HCT116 (cell line): ENCODE data around the gene NUS1. TPM values are rescaled to one million over a fixed set of nuclear protein-coding genes. Genes with fewer than 3 reads are reported as not detected.

Experiments used
- ATAC-seq: fragments of 200-7000 bp; cut with Tn5 transposase; 2 replicates; pipeline ENCODE4 v1.9.1; 2020; ENCODE audit warnings: mild to moderate bottlenecking, moderate library complexity
- BruUV-seq: library from RNA; stranded (reverse); fragments of 400-500 nt; replicated peaks from 2 replicates; lab custom pipeline; 2021; lab: Mats Ljungman, UMichigan
- CTCF ChIA-PET: fragments of 300-600 bp; sonication (Branson Sonifier 250); formaldehyde crosslinking; loops from one replicate; lab custom pipeline; 2021; ENCODE audit warnings: antibody characterized with exemption; lab: Charles Lee
- POLR2A ChIA-PET: fragments of 300-600, 350-600 bp; sonication (Branson Sonifier 250); formaldehyde crosslinking; loops from one replicate; lab custom pipeline; 2021; ENCODE audit warnings: antibody characterized with exemption; lab: Charles Lee
- RAD21 ChIA-PET, 2 experiments: fragments of 300-600 bp; sonication (Branson Sonifier 250); formaldehyde crosslinking; loops; one replicate each; lab custom pipeline; 2023; ENCODE audit warnings: low total read pairs in 2 of 2; ENCODE audit not compliant: uncharacterized antibody in 2 of 2, unreplicated experiment in 2 of 2, low non-redundant PET in 1 of 2; lab: Charles Lee
- DNase-seq: peaks from one replicate; pipeline ENCODE4 v3.0.0-alpha.2; 2010; ENCODE audit warnings: low read depth, low spot score
- H2AFZ ChIP-seq: fragments of 200-600 bp; shearing (Covaris generic), sonication (generic); 2 replicates; pipeline ENCODE4 v1.6.1; 2017; ENCODE audit warnings: low read depth, mixed run types, mixed read lengths, antibody characterized with exemption, low read length; ENCODE audit not compliant: poor library complexity, severe bottlenecking
- H3K27ac ChIP-seq: 2 replicates; pipeline ENCODE4 v1.5.1; 2012; ENCODE audit warnings: low read depth, low read length
- H3K27me3 ChIP-seq: fragments of 200-600 bp; sonication (generic); 2 replicates; pipeline ENCODE4 v1.6.1; 2016; ENCODE audit warnings: mixed run types, low read length, mixed read lengths; ENCODE audit not compliant: insufficient read depth
- H3K36me3 ChIP-seq, 2 experiments: fragments of 200-500 bp in 1 of 2; fragments of 200-600 bp in 1 of 2; sonication (Bioruptor generic) in 1 of 2; sonication (generic) in 1 of 2; 2 replicates each; pipeline versions ENCODE4 v1.5.1 to v1.6.1; 2014 to 2016; ENCODE audit warnings: low read length in 2 of 2, inconsistent platforms in 1 of 2, mixed read lengths in 1 of 2, mixed run types in 1 of 2; ENCODE audit not compliant: insufficient read depth in 2 of 2, control insufficient read depth in 1 of 2
- H3K4me1 ChIP-seq, 2 experiments: fragments of 200-600 bp in 1 of 2; sonication (generic) in 1 of 2; 2 replicates each; pipeline versions ENCODE4 v1.5.1 to v1.6.1; 2012 to 2017; ENCODE audit warnings: low read length in 2 of 2, inconsistent platforms in 1 of 2, mild to moderate bottlenecking in 1 of 2, mixed read lengths in 1 of 2, mixed run types in 1 of 2, moderate library complexity in 1 of 2; ENCODE audit not compliant: insufficient read depth in 2 of 2, control insufficient read depth in 1 of 2
- H3K4me2 ChIP-seq: fragments of 200-600 bp; sonication (generic); 2 replicates; pipeline ENCODE4 v1.6.1; 2017; ENCODE audit warnings: mixed run types, low read length, mixed read lengths
- H3K4me3 ChIP-seq, 2 experiments: fragments of 200-600 bp in 1 of 2; sonication (generic) in 1 of 2; replicated peaks in 1 of 2; 2 replicates each; pipeline ENCODE4 v1.5.1; 2011 to 2016; ENCODE audit warnings: low read length in 2 of 2, control low read depth in 1 of 2, low read depth in 1 of 2, mild to moderate bottlenecking in 1 of 2, mixed read lengths in 1 of 2, mixed run types in 1 of 2
- H3K79me2 ChIP-seq: fragments of 200-600 bp; sonication (generic); 2 replicates; pipeline ENCODE4 v1.6.1; 2017; ENCODE audit warnings: mild to moderate bottlenecking, mixed run types, low read length, moderate library complexity, mixed read lengths; ENCODE audit not compliant: insufficient read depth
- H3K9ac ChIP-seq: fragments of 200-600 bp; sonication (generic); 2 replicates; pipeline ENCODE4 v1.6.1; 2016; ENCODE audit warnings: low read length, mixed read lengths
- H3K9me2 ChIP-seq: fragments of 200-600 bp; sonication (generic), shearing (Covaris generic); 2 replicates; pipeline ENCODE4 v1.6.1; 2017; ENCODE audit warnings: mixed run types, mild to moderate bottlenecking, moderate library complexity; ENCODE audit not compliant: insufficient read depth
- H3K9me3 ChIP-seq, 2 experiments: fragments of 200-500 bp in 1 of 2; fragments of 200-600 bp in 1 of 2; sonication (Bioruptor generic) in 1 of 2; sonication (generic) in 1 of 2; 2 replicates each; pipeline ENCODE4 v1.6.1; 2014 to 2017; ENCODE audit warnings: low read length in 2 of 2, mixed read lengths in 2 of 2, inconsistent platforms in 1 of 2, low read depth in 1 of 2, mild to moderate bottlenecking in 1 of 2, mixed run types in 1 of 2, moderate library complexity in 1 of 2; ENCODE audit not compliant: control insufficient read depth in 1 of 2, insufficient read depth in 1 of 2
- H4K20me1 ChIP-seq: fragments of 200-600 bp; sonication (generic), shearing (Covaris generic); 2 replicates; pipeline ENCODE4 v1.6.1; 2017; ENCODE audit warnings: mixed run types, mild to moderate bottlenecking, moderate library complexity; ENCODE audit not compliant: insufficient read depth
- CBX3 ChIP-seq: IDR thresholded peaks from 2 replicates; pipeline ENCODE4 v1.6.1; 2012; ENCODE audit warnings: low read depth
- CEBPB ChIP-seq: IDR thresholded peaks from 2 replicates; pipeline ENCODE4 v1.6.1; 2012; ENCODE audit warnings: low read depth
- CTCF ChIP-seq, 3 experiments: fragments of 200-600 bp in 1 of 3; sonication (generic) in 1 of 3; IDR thresholded peaks in 2 of 3; conservative IDR thresholded peaks in 1 of 3; 2 replicates each; pipeline ENCODE4 v1.5.1; 2012 to 2017; ENCODE audit warnings: low read depth in 2 of 3, low read length in 2 of 3, antibody characterized with exemption in 1 of 3, borderline replicate concordance in 1 of 3, control low read depth in 1 of 3, mild to moderate bottlenecking in 1 of 3, mixed read lengths in 1 of 3, mixed run types in 1 of 3, moderate library complexity in 1 of 3; ENCODE audit not compliant: insufficient read depth in 1 of 3
- EGR1 ChIP-seq: IDR thresholded peaks from 2 replicates; pipeline ENCODE4 v1.6.1; 2012; ENCODE audit warnings: low read depth
- EZH2 ChIP-seq: fragments of 200-600 bp; sonication (generic); IDR thresholded peaks from 2 replicates; pipeline ENCODE4 v1.6.1; 2017; ENCODE audit warnings: antibody characterized with exemption, mixed run types
- EZH2phosphoT487 ChIP-seq: fragments of 200-600 bp; IDR thresholded peaks from 2 replicates; pipeline ENCODE4 v1.6.1; 2018; ENCODE audit warnings: antibody characterized with exemption, borderline replicate concordance
- FOSL1 ChIP-seq: IDR thresholded peaks from 2 replicates; pipeline ENCODE4 v1.6.1; 2012; ENCODE audit warnings: low read depth
- MAX ChIP-seq: IDR thresholded peaks from 2 replicates; pipeline ENCODE4 v1.6.1; 2012
- POLR2A ChIP-seq: IDR thresholded peaks from 2 replicates; pipeline ENCODE4 v1.7.0; 2011; ENCODE audit warnings: borderline replicate concordance; ENCODE audit not compliant: insufficient read depth, insufficient read length; ENCODE audit errors: extremely low read depth
- POLR2AphosphoS5 ChIP-seq: IDR thresholded peaks from 2 replicates; pipeline ENCODE4 v1.6.1; 2011; ENCODE audit warnings: mild to moderate bottlenecking, low read depth, low read length, moderate library complexity
- SIN3A ChIP-seq: IDR thresholded peaks from 2 replicates; pipeline ENCODE4 v1.6.1; 2012; ENCODE audit warnings: low read depth
- SP1 ChIP-seq: IDR thresholded peaks from 2 replicates; pipeline ENCODE4 v1.6.1; 2012; ENCODE audit warnings: low read depth
- SRF ChIP-seq: IDR thresholded peaks from 2 replicates; pipeline ENCODE4 v1.6.1; 2012; ENCODE audit warnings: low read depth
- TCF7L2 ChIP-seq: IDR thresholded peaks from 2 replicates; pipeline ENCODE4 v1.7.0; 2011; ENCODE audit warnings: borderline replicate concordance, inconsistent platforms; ENCODE audit not compliant: insufficient read depth, insufficient read length; ENCODE audit errors: extremely low read depth
- YY1 ChIP-seq: IDR thresholded peaks from 2 replicates; pipeline ENCODE4 v1.6.1; 2011; ENCODE audit warnings: low read length, low read depth, moderate library complexity, mild to moderate bottlenecking; ENCODE audit not compliant: insufficient replicate concordance; ENCODE audit errors: extremely low read depth
- ZNF274 ChIP-seq: fragments of 200-500 bp; sonication (Bioruptor generic); IDR thresholded peaks from 2 replicates; pipeline ENCODE4 v1.6.1; 2014; ENCODE audit warnings: mild to moderate bottlenecking, low read depth, low read length, inconsistent platforms
- intact Hi-C: fragments of 100-400 bp; cut with micrococcal nuclease; formaldehyde crosslinking; loops from 2 replicates; pipeline ENCODE4 v1.10.0; 2022
- total RNA-seq: library from RNA; stranded (reverse); gene quantifications from one replicate; pipeline ENCODE4 v1.2.1, GENCODE V29; 2021; ENCODE audit not compliant: unreplicated experiment
- TF ChIP-seq, protein P1 (sequence below): IDR thresholded peaks from 2 replicates; pipeline ENCODE4 v1.6.1; 2012
- TF ChIP-seq, protein P2 (sequence below): IDR thresholded peaks from 2 replicates; pipeline ENCODE4 v1.6.1; 2011; ENCODE audit warnings: mild to moderate bottlenecking, low read length, moderate library complexity; ENCODE audit not compliant: insufficient replicate concordance; ENCODE audit errors: extremely low read depth
- TF ChIP-seq, protein P3 (sequence below): IDR thresholded peaks from 2 replicates; pipeline ENCODE4 v1.6.1; 2012; ENCODE audit warnings: low read depth

NUS1 gene
- total RNA-seq, 1 experiment from 2014 or later: 46.2 TPM

- no peaks in the 10 kb centered on the region for H4K20me1 ChIP-seq
- H3K9ac ChIP-seq: no peak overlapping the region
- DNase-seq: no peak
- no peaks in the 10 kb centered on the region for H3K4me1 ChIP-seq
- H3K27ac ChIP-seq: no peak overlapping the region
- ChIA-PET POLR2A (no interaction called here), RAD21 (no interaction called here)
- intact Hi-C loops: no loop called here
- no TSS peak for BruUV-seq
- no peaks in the 10 kb centered on the region for H3K27me3 ChIP-seq
- no peaks in the 10 kb centered on the region for H3K9me2 ChIP-seq
- H3K9me3 ChIP-seq: no peaks in the 10 kb centered on the region
- H3K79me2 ChIP-seq: no peaks in the 10 kb centered on the region
- H3K4me2 ChIP-seq: no peak overlapping the region
- no peak for TF ChIP-seq ZNF274
- TF ChIP-seq, protein P1, sequence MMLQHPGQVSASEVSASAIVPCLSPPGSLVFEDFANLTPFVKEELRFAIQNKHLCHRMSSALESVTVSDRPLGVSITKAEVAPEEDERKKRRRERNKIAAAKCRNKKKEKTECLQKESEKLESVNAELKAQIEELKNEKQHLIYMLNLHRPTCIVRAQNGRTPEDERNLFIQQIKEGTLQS: no peak
- TF ChIP-seq EZH2phosphoT487: no peak
- TF ChIP-seq SRF: no peak
- TF ChIP-seq SIN3A: no peak
- TF ChIP-seq YY1: no peak
- TF ChIP-seq CTCF (IDR thresholded peaks at IDR 0.05 in 2 of 3, conservative IDR thresholded peaks at IDR 0.05 in 1 of 3; ENCODE audit: borderline replicate concordance in 1 of 3, insufficient read depth in 1 of 3, low read depth in 2 of 3, low read length in 2 of 3): no peak
- TF ChIP-seq CEBPB: no peak
- no peak for TF ChIP-seq TCF7L2
- no peak for TF ChIP-seq POLR2A
- no peak for TF ChIP-seq EZH2
- TF ChIP-seq FOSL1: no peak
- TF ChIP-seq, protein P2, sequence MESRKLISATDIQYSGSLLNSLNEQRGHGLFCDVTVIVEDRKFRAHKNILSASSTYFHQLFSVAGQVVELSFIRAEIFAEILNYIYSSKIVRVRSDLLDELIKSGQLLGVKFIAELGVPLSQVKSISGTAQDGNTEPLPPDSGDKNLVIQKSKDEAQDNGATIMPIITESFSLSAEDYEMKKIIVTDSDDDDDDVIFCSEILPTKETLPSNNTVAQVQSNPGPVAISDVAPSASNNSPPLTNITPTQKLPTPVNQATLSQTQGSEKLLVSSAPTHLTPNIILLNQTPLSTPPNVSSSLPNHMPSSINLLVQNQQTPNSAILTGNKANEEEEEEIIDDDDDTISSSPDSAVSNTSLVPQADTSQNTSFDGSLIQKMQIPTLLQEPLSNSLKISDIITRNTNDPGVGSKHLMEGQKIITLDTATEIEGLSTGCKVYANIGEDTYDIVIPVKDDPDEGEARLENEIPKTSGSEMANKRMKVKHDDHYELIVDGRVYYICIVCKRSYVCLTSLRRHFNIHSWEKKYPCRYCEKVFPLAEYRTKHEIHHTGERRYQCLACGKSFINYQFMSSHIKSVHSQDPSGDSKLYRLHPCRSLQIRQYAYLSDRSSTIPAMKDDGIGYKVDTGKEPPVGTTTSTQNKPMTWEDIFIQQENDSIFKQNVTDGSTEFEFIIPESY: no peak
- TF ChIP-seq EGR1: no peak
- TF ChIP-seq POLR2AphosphoS5: no peak
- TF ChIP-seq, protein P3, sequence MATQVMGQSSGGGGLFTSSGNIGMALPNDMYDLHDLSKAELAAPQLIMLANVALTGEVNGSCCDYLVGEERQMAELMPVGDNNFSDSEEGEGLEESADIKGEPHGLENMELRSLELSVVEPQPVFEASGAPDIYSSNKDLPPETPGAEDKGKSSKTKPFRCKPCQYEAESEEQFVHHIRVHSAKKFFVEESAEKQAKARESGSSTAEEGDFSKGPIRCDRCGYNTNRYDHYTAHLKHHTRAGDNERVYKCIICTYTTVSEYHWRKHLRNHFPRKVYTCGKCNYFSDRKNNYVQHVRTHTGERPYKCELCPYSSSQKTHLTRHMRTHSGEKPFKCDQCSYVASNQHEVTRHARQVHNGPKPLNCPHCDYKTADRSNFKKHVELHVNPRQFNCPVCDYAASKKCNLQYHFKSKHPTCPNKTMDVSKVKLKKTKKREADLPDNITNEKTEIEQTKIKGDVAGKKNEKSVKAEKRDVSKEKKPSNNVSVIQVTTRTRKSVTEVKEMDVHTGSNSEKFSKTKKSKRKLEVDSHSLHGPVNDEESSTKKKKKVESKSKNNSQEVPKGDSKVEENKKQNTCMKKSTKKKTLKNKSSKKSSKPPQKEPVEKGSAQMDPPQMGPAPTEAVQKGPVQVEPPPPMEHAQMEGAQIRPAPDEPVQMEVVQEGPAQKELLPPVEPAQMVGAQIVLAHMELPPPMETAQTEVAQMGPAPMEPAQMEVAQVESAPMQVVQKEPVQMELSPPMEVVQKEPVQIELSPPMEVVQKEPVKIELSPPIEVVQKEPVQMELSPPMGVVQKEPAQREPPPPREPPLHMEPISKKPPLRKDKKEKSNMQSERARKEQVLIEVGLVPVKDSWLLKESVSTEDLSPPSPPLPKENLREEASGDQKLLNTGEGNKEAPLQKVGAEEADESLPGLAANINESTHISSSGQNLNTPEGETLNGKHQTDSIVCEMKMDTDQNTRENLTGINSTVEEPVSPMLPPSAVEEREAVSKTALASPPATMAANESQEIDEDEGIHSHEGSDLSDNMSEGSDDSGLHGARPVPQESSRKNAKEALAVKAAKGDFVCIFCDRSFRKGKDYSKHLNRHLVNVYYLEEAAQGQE: no peak
- TF ChIP-seq SP1: no peak
- no peak for TF ChIP-seq MAX
- TF ChIP-seq CBX3: no peak
- TF ChIP-seq, all 23 proteins: peak for 0
- ATAC-seq: no peak
- Histone ChIP-seq H3K4me3 (no peak overlapping the region), H2AFZ (no peak overlapping the region), H3K36me3 (no peaks in the 10 kb centered on the region)
- CTCF ChIA-PET: no interaction called here
Observed at GRCh38 chr6:117740605-117741004, 65.3 kb downstream of the NUS1 start.
